ENCODE measurements around the gene THNSL1. TPM values are rescaled to one million over a fixed set of nuclear protein-coding genes. Genes with fewer than 3 reads are reported as not detected.

THNSL1 gene
- total RNA-seq, 5 donors from 2014 or later (not counting 1 experiment from before 2014, with no cell fraction given) = 1.6 to 8.1 (median 6.4) TPM

Other genes with a start within 250 kb of the THNSL1 start
- gene PRTFDC1, start 64.0 kb upstream of the THNSL1 start, total RNA-seq = 1 to 10 TPM in 1 of 5 donors, under 1 TPM in 4; 0.43 to 1.5 (median 0.76) TPM
- under 1 TPM in 1 of 5 donors, not detected in 4; 0.48 TPM for gene ENKUR, start 454 bp upstream of the THNSL1 start, total RNA-seq
- gene GPR158, start 158.4 kb downstream of the THNSL1 start, total RNA-seq = not detected